LHCN-M2 (cell line): ENCODE results near the gene A3GALT2. TPM values are rescaled to one million over a fixed set of nuclear protein-coding genes. Genes with fewer than 3 reads are reported as not detected.
"Not testable (repeated sequence)": the region's sequence is repeated elsewhere in the genome, so short reads cannot be mapped to it uniquely, and the experiment has no call there.

Source experiments
- DNase-seq: peaks from one replicate; pipeline ENCODE4 v3.0.0-alpha.2; 2012; ENCODE audit warnings: low read depth
- total RNA-seq: library from RNA; depleted of rRNA; stranded (reverse); fragments of >200 nt; gene quantifications from 2 replicates; pipeline ENCODE4 v1.2.3, GENCODE V29; 2014

Gene A3GALT2
- total RNA-seq, 1 experiment from 2014 or later = not detected

GRCh38 chr1:33294071-33295010 lies 26.6 kb downstream of the A3GALT2 start:
- DNase-seq = no peak

GRCh38 chr1:33292726-33293340 lies 28.1 kb downstream of the A3GALT2 start:
- DNase-seq = no peak

- DNase-seq = not testable (repeated sequence)
Measured at GRCh38 chr1:33290615-33291014, 30.3 kb downstream of the A3GALT2 start.

GRCh38 chr1:33289858-33290154 lies 31.1 kb downstream of the A3GALT2 start:
- DNase-seq = no peak

GRCh38 chr1:33288976-33289857 lies 31.7 kb downstream of the A3GALT2 start:
- no peak for DNase-seq

GRCh38 chr1:33287317-33287716 lies 33.6 kb downstream of the A3GALT2 start:
- DNase-seq = no peak

GRCh38 chr1:33286451-33287185 lies 34.3 kb downstream of the A3GALT2 start:
- no peak for DNase-seq

GRCh38 chr1:33284049-33284448 lies 36.8 kb downstream of the A3GALT2 start:
- DNase-seq = no peak

GRCh38 chr1:33282791-33283190 lies 38.1 kb downstream of the A3GALT2 start:
- DNase-seq = no peak

- DNase-seq = no peak
Measured at GRCh38 chr1:33281554-33282303, 39.2 kb downstream of the A3GALT2 start.

- DNase-seq = no peak
Measured at GRCh38 chr1:33280091-33280661, 40.7 kb downstream of the A3GALT2 start.

- no peak for DNase-seq
Measured at GRCh38 chr1:33277488-33278084, 43.3 kb downstream of the A3GALT2 start.

GRCh38 chr1:33276573-33277298 lies 44.2 kb downstream of the A3GALT2 start:
- DNase-seq = no peak

- DNase-seq = no peak
Measured at GRCh38 chr1:33275706-33276572, 45.0 kb downstream of the A3GALT2 start.

GRCh38 chr1:33275195-33275594 lies 45.7 kb downstream of the A3GALT2 start:
- DNase-seq = no peak

- DNase-seq = no peak
Measured at GRCh38 chr1:33274446-33274845, 46.5 kb downstream of the A3GALT2 start.

GRCh38 chr1:33273961-33274371 lies 46.9 kb downstream of the A3GALT2 start:
- no peak for DNase-seq

GRCh38 chr1:33273406-33273805 lies 47.5 kb downstream of the A3GALT2 start:
- DNase-seq = no peak
